ENCODE measurements around the gene S1PR1.

The S1PR1 gene

DNA sequence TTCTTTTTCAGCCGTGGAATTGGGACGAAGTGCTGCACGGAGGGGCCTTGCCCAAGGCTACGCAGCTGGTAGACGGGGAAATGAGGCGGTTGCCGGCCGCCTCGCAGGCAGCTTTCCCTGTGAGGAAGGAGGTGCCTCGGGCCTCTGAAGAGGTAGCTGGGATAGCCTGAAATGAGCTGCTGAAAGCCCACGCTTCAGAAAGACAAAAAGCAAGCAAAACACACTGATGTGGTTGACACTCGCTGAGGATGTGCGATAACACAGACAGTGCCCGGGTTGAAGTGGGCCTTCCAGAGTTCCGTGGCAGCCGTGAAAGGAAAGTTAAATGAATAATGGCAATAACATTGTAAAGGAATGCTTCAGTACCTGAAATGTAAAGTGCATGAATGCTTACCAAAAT, 47.2 kb downstream of the S1PR1 start:
- TF ChIP-seq, protein P1, sequence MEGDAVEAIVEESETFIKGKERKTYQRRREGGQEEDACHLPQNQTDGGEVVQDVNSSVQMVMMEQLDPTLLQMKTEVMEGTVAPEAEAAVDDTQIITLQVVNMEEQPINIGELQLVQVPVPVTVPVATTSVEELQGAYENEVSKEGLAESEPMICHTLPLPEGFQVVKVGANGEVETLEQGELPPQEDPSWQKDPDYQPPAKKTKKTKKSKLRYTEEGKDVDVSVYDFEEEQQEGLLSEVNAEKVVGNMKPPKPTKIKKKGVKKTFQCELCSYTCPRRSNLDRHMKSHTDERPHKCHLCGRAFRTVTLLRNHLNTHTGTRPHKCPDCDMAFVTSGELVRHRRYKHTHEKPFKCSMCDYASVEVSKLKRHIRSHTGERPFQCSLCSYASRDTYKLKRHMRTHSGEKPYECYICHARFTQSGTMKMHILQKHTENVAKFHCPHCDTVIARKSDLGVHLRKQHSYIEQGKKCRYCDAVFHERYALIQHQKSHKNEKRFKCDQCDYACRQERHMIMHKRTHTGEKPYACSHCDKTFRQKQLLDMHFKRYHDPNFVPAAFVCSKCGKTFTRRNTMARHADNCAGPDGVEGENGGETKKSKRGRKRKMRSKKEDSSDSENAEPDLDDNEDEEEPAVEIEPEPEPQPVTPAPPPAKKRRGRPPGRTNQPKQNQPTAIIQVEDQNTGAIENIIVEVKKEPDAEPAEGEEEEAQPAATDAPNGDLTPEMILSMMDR (IDR thresholded peaks at IDR 0.05; ENCODE audit: borderline replicate concordance, control extremely low read depth, extremely low read depth, insufficient read depth, missing control alignments) = no peak
- in situ Hi-C loops (cut with MboI; ENCODE audit: low sequenced_read_pairs, unreplicated experiment) = no loop called here

DNA sequence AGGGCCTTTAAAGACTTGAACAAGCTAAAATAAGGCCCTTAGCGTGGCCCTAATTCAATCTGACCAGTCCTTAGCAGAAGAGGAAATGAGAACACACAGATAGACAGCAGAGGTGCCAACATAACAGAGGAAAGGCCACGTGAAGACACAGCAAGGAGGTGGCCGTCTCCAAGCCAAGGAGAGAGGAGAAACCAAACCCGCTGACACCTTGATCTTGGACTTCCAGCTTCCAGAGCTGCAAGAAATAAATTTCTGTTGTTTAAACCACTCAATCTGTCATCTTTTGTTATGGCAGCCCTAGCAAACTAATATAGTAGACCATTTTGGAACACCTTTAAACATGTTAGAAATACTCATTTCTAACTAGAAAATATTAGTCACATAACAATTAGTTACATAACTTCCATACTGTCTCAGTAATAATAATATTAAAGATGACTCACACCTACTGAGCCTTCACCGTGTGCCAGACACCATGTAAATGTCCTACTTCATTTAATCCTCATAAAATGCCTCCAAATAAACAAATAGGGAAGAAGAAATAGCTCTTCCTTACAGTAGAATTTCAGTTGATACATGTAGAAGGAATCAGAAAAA, 47.9 kb downstream of the S1PR1 start:
- no peak for DNase-seq (ENCODE audit: low spot score)
- TF ChIP-seq, protein P1 (IDR thresholded peaks at IDR 0.05; ENCODE audit: borderline replicate concordance, control extremely low read depth, extremely low read depth, insufficient read depth, missing control alignments) = no peak
- in situ Hi-C loops (cut with MboI; ENCODE audit: low sequenced_read_pairs, unreplicated experiment) = no loop called here

More for the DNA sequence above, 47.2 kb downstream of the S1PR1 start:
- DNase-seq (ENCODE audit: low spot score) = no peak

DNA sequence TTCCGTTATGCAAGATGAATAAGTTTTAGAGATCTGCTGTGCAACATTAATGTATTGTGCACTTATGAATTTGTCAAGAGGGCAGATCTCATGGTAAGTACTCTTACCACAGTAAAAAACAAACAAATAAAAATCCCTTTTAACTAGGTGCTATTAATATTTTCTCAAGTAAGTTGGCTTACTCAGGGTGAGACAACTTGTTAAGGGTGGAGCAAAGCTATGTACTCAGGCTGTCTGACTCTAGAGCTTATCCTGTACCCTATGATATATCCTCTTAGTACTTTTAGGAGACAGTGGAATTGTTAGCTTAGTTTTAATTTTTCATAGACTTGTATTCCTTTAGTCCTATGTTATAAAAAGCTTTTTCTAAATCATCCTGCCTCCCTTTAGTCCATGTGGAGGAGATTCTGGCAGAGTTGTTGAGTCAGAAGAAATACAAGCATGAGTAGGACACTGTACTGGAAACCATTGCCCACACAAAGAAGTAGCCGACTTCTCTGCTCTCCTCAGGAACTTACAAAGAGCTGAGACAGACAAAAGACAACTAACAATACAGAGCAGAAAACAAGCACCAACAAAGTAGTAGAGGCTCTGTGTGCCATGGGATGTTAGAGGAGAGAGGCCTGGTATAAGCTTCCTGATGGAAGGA, 49.2 kb downstream of the S1PR1 start:
- in situ Hi-C loops (cut with MboI; ENCODE audit: low sequenced_read_pairs, unreplicated experiment) = no loop called here
- DNase-seq (ENCODE audit: low spot score) = no peak
- TF ChIP-seq, protein P1 (IDR thresholded peaks at IDR 0.05; ENCODE audit: borderline replicate concordance, control extremely low read depth, extremely low read depth, insufficient read depth, missing control alignments) = no peak

DNA sequence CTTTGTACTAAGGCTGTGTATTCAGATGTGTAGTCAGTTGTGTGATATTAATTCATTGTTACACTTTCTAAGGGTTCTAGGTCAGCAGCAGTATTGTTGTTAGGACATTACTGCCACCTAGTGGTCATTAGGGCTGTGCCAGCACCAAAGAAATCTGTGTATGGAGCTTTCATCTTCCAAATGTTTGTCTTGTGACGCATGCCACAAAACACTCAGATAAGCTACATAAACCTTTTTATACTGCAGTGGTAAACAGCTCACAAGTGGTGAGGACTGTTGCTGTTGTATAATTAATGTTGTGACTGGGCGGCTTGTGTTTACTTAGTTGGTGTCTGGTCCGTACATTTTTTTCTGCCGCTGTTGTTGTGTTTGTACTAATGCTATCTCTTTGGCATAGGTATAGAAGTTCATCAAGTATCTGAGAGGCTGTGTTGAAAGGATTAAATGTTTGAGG, 51.7 kb downstream of the S1PR1 start:
- TF ChIP-seq, protein P1 (IDR thresholded peaks at IDR 0.05; ENCODE audit: borderline replicate concordance, control extremely low read depth, extremely low read depth, insufficient read depth, missing control alignments) = peak; percentile 88
- DNase-seq (ENCODE audit: low spot score) = peak; percentile 55
- in situ Hi-C loops (cut with MboI; ENCODE audit: low sequenced_read_pairs, unreplicated experiment) = no loop called here

DNA sequence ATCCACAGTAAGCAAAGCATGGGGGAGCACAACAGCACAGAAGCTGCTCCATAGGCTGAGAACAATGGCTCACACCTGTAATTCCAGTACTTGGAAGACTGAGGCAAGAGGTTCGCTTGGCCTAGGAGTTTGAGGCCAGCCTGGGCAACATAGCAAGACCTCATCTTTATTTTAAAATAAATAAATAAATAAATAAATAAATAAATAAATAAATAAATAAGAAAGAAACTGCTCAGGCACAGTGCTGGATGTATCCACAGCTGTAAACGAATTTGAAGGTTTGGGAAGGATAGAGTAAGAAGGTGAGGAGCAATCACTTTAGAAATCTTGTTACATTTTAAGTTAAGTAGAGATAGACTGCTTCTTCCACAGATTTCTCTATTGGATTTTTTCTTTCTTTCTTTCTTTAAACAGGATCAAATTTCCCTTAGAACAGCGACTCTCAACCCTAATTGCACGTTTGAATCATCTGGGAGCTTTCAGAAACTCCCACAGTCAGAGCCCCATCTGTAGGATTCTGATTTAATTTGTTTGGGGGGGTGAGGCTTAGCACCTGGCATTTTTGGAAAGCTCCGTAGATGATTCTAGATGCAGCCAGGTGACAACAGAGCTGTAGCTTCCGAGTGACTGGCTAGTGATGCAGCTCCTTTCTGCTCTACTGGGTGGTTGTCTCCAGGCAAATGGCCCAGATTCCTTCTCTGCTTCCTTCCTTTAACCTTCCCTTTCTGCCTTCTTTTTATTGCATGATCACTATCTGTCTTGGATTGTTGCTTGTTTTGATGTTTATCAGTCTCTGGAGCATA, 53.5 kb downstream of the S1PR1 start:
- no peak for DNase-seq (ENCODE audit: low spot score)
- in situ Hi-C loops (cut with MboI; ENCODE audit: low sequenced_read_pairs, unreplicated experiment) = loop anchor here (5.0 kb wide), 1 partner anchor 368 kb away; no protein-coding TSS in a partner anchor
- TF ChIP-seq, protein P1 (IDR thresholded peaks at IDR 0.05; ENCODE audit: borderline replicate concordance, control extremely low read depth, extremely low read depth, insufficient read depth, missing control alignments) = no peak

All from GM13976 (cell line).